Retinal pigment epithelial cell (primary cell): ENCODE results near the gene CNTLN.
"Not testable (repeated sequence)": the region's sequence is repeated elsewhere in the genome, so short reads cannot be mapped to it uniquely, and the experiment has no call there.

Source experiments
- DNase-seq: peaks from one replicate; pipeline ENCODE4 v3.0.0-alpha.2; 2010; ENCODE audit warnings: low read depth
- H3K4me3 ChIP-seq: 2 replicates; pipeline ENCODE4 v1.5.1; 2011; ENCODE audit warnings: mild to moderate bottlenecking, low read length, control low read depth, moderate library complexity
- TF ChIP-seq, protein P1 (sequence below): conservative IDR thresholded peaks from 2 replicates; pipeline ENCODE4 v1.5.1; 2011; ENCODE audit warnings: low read depth, low read length, control low read depth, inconsistent platforms

Gene CNTLN

DNA sequence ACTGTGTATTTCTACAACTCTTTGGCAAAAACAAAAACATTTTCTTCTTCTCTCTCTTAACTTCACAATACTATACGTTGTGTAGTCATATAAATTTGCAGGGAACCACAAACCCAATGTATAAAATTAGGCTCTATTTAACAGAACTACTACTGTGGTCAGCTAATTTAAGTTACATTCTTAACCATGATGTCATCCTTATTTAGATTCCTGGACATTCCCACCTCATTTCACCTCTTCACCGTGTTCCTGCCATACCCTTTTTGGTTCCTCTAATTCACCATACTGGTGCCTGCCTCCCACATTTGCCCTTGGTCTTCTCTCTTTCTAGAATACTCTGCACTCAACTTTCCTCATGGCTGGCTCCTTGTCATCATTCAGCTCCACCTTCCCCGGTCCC, 368.4 kb downstream of the CNTLN start:
- TF ChIP-seq, protein P1, sequence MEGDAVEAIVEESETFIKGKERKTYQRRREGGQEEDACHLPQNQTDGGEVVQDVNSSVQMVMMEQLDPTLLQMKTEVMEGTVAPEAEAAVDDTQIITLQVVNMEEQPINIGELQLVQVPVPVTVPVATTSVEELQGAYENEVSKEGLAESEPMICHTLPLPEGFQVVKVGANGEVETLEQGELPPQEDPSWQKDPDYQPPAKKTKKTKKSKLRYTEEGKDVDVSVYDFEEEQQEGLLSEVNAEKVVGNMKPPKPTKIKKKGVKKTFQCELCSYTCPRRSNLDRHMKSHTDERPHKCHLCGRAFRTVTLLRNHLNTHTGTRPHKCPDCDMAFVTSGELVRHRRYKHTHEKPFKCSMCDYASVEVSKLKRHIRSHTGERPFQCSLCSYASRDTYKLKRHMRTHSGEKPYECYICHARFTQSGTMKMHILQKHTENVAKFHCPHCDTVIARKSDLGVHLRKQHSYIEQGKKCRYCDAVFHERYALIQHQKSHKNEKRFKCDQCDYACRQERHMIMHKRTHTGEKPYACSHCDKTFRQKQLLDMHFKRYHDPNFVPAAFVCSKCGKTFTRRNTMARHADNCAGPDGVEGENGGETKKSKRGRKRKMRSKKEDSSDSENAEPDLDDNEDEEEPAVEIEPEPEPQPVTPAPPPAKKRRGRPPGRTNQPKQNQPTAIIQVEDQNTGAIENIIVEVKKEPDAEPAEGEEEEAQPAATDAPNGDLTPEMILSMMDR: no peak
- no peak overlapping the region for H3K4me3 ChIP-seq
- DNase-seq: no peak

GRCh38 chr9:17509151-17509550, 374.3 kb downstream of the CNTLN start:
- DNase-seq: no peak
- TF ChIP-seq, protein P1: no peak

GRCh38 chr9:17509701-17510100, 374.9 kb downstream of the CNTLN start:
- H3K4me3 ChIP-seq: no peak overlapping the region
- TF ChIP-seq, protein P1: no peak
- DNase-seq: no peak

More at GRCh38 chr9:17509151-17509550, 374.3 kb downstream of the CNTLN start:
- H3K4me3 ChIP-seq: no peak overlapping the region

GRCh38 chr9:17519761-17520160, 384.9 kb downstream of the CNTLN start:
- H3K4me3 ChIP-seq: no peak overlapping the region
- TF ChIP-seq, protein P1: no peak
- no peak for DNase-seq

DNA sequence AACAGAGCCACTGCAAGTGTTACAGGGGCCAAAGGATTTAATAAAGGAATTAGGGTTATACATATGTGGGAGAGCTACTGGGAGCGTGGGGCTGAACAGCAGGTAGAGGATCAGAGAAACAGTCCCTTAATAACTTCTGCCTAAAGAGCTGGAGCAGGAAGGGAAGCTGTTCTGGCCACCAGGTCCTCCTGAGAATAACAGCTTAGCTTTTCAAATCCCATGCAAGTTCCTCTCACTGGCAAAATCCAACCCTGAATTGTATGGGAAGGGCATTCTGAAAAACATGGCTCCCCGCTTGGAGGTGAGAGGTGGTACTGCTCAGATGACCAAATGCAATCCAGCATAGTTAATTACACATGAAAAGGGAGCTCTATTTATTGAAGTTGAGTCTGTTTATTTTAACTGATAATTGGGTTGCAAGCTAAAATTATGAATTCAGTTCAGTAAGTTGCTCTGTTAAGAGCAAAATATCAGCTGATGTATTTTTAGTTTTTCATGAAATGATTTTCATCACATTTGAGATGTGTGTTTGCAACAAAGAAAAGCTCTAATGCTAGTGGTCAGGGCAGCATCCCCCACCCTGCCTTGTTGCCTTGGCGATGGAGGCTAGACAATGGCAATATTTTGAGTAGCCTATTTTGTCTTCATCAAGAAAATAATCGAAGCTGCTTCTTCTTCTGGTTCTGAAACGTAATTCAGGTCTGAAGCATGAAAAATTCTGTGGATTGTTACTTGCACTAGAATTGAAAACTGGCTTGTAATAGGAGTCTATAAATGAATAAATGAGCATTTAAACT, 385.6 kb downstream of the CNTLN start:
- TF ChIP-seq, protein P1: no peak
- no peak for DNase-seq
- no peak overlapping the region for H3K4me3 ChIP-seq

DNA sequence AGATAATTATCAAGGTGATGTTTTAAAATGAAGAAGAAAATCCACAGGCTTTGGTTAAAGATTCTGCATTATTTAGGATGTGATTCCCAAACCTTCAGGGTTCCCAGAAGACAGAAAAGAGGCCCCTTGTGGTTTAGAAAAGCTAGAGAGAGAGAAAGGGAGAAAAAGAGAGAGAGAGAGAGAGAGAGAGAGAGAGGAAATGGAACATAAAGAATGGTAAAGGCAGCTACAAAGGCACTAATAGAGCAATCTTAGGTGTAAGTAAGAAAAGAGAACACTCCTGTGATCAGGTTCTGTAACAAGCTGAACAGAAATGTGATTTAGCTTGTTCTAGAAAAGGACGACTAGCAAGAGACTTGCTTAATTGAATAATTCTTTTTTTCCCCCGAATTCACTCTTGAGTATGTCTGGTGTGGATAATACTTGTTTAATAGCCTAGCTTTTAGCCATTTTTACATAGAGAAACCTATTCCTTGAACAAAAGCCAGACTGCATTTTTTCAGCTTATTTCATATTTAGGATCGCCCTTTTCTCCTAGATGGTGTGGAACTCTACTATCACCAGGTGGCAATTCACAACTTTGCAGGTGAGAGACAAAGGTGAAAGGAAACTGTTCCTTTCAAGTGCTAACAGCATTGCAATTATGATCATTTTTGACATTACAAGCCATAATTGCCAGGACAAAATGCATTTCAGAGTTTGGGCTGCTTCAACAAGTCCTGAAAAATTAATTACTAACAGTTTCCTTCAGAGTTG, 386.4 kb downstream of the CNTLN start:
- no peak overlapping the region for H3K4me3 ChIP-seq
- DNase-seq: no peak
- TF ChIP-seq, protein P1: no peak

DNA sequence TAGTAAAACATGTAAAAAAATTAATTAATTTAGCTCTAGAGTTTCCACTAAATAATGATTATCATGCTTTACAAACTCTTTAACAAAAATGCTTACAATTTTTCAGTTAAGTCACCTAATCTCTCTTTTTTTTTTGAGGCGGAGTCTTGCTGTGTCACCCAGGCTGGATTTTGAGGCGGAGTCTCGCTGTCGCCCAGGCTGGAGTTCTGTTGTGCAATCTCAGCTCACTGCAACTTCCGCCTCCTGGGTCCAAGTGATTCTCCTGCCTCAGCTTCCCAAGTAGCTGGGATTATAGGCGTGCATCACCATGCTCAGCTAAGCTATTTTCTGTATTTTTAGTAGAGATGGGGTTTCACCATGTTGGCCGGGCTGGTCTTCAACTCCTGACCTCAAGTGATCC, 391.9 kb downstream of the CNTLN start:
- not testable (repeated sequence) for DNase-seq, H3K4me3 ChIP-seq
